Measurements from ENCODE around the gene MSI2.

MSI2 gene

GRCh38 chr17:57343717-57344116 is 87.4 kb downstream of the MSI2 start:
- no peak overlapping the region for H3K4me2 ChIP-seq (ENCODE audit: low read length)
- no peaks in the 10 kb centered on the region for H3K9me2 ChIP-seq (replicated peaks; ENCODE audit: control insufficient read depth, low read length)
- H3F3A ChIP-seq (ENCODE audit: control insufficient read depth, insufficient read depth) = no peaks in the 10 kb centered on the region
- peaks cover 47% of the 10 kb centered on the region for H3K36me3 ChIP-seq (ENCODE audit: control insufficient read depth, low read length)
- H3K27me3 ChIP-seq (ENCODE audit: control insufficient read depth, low read length) = no peaks in the 10 kb centered on the region
- H3K9me3 ChIP-seq (ENCODE audit: control insufficient read depth, insufficient read depth, low read length) = no peaks in the 10 kb centered on the region
- H3K4me1 ChIP-seq (ENCODE audit: control insufficient read depth, low read length) = peaks cover 21% of the 10 kb centered on the region
- peaks cover 65% of the 10 kb centered on the region for H3K79me2 ChIP-seq (ENCODE audit: control insufficient read depth, low read length)
- H3K27ac ChIP-seq (ENCODE audit: low read depth, low read length) = no peak overlapping the region
- no peak overlapping the region for H3K4me3 ChIP-seq (ENCODE audit: low read length)
- H4K20me1 ChIP-seq (ENCODE audit: control insufficient read depth, insufficient read depth, low read depth, low read length) = peaks cover 5% of the 10 kb centered on the region; the same call in 1 of the 2 replicates
- TF ChIP-seq, protein P1, sequence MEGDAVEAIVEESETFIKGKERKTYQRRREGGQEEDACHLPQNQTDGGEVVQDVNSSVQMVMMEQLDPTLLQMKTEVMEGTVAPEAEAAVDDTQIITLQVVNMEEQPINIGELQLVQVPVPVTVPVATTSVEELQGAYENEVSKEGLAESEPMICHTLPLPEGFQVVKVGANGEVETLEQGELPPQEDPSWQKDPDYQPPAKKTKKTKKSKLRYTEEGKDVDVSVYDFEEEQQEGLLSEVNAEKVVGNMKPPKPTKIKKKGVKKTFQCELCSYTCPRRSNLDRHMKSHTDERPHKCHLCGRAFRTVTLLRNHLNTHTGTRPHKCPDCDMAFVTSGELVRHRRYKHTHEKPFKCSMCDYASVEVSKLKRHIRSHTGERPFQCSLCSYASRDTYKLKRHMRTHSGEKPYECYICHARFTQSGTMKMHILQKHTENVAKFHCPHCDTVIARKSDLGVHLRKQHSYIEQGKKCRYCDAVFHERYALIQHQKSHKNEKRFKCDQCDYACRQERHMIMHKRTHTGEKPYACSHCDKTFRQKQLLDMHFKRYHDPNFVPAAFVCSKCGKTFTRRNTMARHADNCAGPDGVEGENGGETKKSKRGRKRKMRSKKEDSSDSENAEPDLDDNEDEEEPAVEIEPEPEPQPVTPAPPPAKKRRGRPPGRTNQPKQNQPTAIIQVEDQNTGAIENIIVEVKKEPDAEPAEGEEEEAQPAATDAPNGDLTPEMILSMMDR (IDR thresholded peaks at IDR 0.05; ENCODE audit: low read depth, low read length, poor library complexity, severe bottlenecking) = no peak
- TF ChIP-seq EZH2phosphoT487 (IDR thresholded peaks at IDR 0.05; ENCODE audit: borderline replicate concordance, low read length) = no peak

DNA sequence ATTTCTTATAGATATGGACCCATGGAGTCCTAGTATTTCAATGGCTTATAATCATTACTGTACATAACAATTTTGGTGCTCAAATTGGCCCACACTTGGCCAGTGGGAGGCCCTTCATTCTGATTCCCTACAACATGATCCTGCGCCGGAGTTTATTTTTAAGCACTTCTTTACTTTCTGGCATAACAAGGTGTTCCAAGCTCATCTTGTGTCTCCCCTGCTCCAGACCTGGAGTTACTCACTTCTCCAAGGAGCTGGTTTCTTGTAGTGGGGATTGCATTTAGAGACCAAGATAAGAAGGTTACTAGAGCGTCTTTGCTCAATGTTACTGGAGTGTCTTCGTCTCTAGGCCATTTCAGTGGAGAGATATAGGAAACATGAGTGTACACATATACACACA is 87.9 kb downstream of the MSI2 start:
- H4K20me1 ChIP-seq (ENCODE audit: control insufficient read depth, insufficient read depth, low read depth, low read length) = peaks cover under 1% of the 10 kb centered on the region; the same call in 1 of the 2 replicates
- no peak overlapping the region for H3K4me2 ChIP-seq (ENCODE audit: low read length)
- H3K36me3 ChIP-seq (ENCODE audit: control insufficient read depth, low read length) = peaks cover 49% of the 10 kb centered on the region
- no peak overlapping the region for H3K4me3 ChIP-seq (ENCODE audit: low read length)
- no peaks in the 10 kb centered on the region for H3K9me3 ChIP-seq (ENCODE audit: control insufficient read depth, insufficient read depth, low read length)
- no peak for TF ChIP-seq EZH2phosphoT487 (IDR thresholded peaks at IDR 0.05; ENCODE audit: borderline replicate concordance, low read length)
- TF ChIP-seq, protein P1 (IDR thresholded peaks at IDR 0.05; ENCODE audit: low read depth, low read length, poor library complexity, severe bottlenecking) = no peak
- H3K79me2 ChIP-seq (ENCODE audit: control insufficient read depth, low read length) = peaks cover 63% of the 10 kb centered on the region
- no peaks in the 10 kb centered on the region for H3K27me3 ChIP-seq (ENCODE audit: control insufficient read depth, low read length)
- no peak overlapping the region for H3K27ac ChIP-seq (ENCODE audit: low read depth, low read length)
- H3K9me2 ChIP-seq (replicated peaks; ENCODE audit: control insufficient read depth, low read length) = no peaks in the 10 kb centered on the region
- H3F3A ChIP-seq (ENCODE audit: control insufficient read depth, insufficient read depth) = no peaks in the 10 kb centered on the region
- peaks cover 20% of the 10 kb centered on the region for H3K4me1 ChIP-seq (ENCODE audit: control insufficient read depth, low read length)

GRCh38 chr17:57349541-57350247 is 93.4 kb downstream of the MSI2 start:
- H3K36me3 ChIP-seq (ENCODE audit: control insufficient read depth, low read length) = peaks cover 48% of the 10 kb centered on the region
- no peaks in the 10 kb centered on the region for H3K9me2 ChIP-seq (replicated peaks; ENCODE audit: control insufficient read depth, low read length)
- no peaks in the 10 kb centered on the region for H3K27me3 ChIP-seq (ENCODE audit: control insufficient read depth, low read length)
- no peak overlapping the region for H3K4me2 ChIP-seq (ENCODE audit: low read length)
- peaks cover 7% of the 10 kb centered on the region for H3F3A ChIP-seq (ENCODE audit: control insufficient read depth, insufficient read depth)
- H3K4me1 ChIP-seq (ENCODE audit: control insufficient read depth, low read length) = peaks cover 24% of the 10 kb centered on the region
- H3K9me3 ChIP-seq (ENCODE audit: control insufficient read depth, insufficient read depth, low read length) = no peaks in the 10 kb centered on the region
- peaks cover 60% of the 10 kb centered on the region for H3K79me2 ChIP-seq (ENCODE audit: control insufficient read depth, low read length)
- no peak overlapping the region for H3K27ac ChIP-seq (ENCODE audit: low read depth, low read length)
- no peak overlapping the region for H3K4me3 ChIP-seq (ENCODE audit: low read length)
- TF ChIP-seq, protein P1 (IDR thresholded peaks at IDR 0.05; ENCODE audit: low read depth, low read length, poor library complexity, severe bottlenecking) = no peak
- TF ChIP-seq EZH2phosphoT487 (IDR thresholded peaks at IDR 0.05; ENCODE audit: borderline replicate concordance, low read length) = no peak
- no peaks in the 10 kb centered on the region for H4K20me1 ChIP-seq (ENCODE audit: control insufficient read depth, insufficient read depth, low read depth, low read length)

Data from DOHH2 (cell line).